Keratinocyte (primary cell): Measurements from ENCODE around the gene C1R. TPM values are rescaled to one million over a fixed set of nuclear protein-coding genes. Genes with fewer than 3 reads are reported as not detected.

Source experiments
- DNase-seq: peaks from one replicate; pipeline ENCODE4 v3.0.0-alpha.2; 2011; ENCODE audit warnings: low read depth, missing footprints, low spot score
- FAIRE-seq: peaks from 2 replicates; lab custom pipeline; 2011; peaks lifted over from hg19 to GRCh38; lab: Jason Lieb, UNC
- H2AFZ ChIP-seq: 2 replicates; pipeline ENCODE4 v1.6.0; 2012; ENCODE audit warnings: low read length, control low read depth, inconsistent platforms; ENCODE audit not compliant: control insufficient read depth
- H3K27ac ChIP-seq: 2 replicates; pipeline ENCODE4 v1.5.1; 2011; ENCODE audit warnings: low read length; ENCODE audit not compliant: control insufficient read depth, insufficient read depth
- H3K27me3 ChIP-seq: 3 replicates; pipeline ENCODE4 v1.6.0; 2011; ENCODE audit warnings: low read length; ENCODE audit not compliant: control insufficient read depth, insufficient read depth; ENCODE audit errors: extremely low read depth
- H3K36me3 ChIP-seq, 2 experiments: 2 replicates in 1 of 2; 3 replicates in 1 of 2; pipeline ENCODE4 v1.5.1; 2011; ENCODE audit warnings: low read length in 2 of 2, mild to moderate bottlenecking in 1 of 2; ENCODE audit not compliant: control insufficient read depth in 2 of 2, insufficient read depth in 2 of 2; ENCODE audit errors: extremely low read depth in 1 of 2
- H3K4me1 ChIP-seq: 3 replicates; pipeline ENCODE4 v1.5.1; 2011; ENCODE audit warnings: low read length; ENCODE audit not compliant: control insufficient read depth, insufficient read depth; ENCODE audit errors: extremely low read depth
- H3K4me2 ChIP-seq: 3 replicates; pipeline ENCODE4 v1.6.0; 2011; ENCODE audit warnings: low read depth, low read length; ENCODE audit not compliant: control insufficient read depth, insufficient read depth; ENCODE audit errors: extremely low read depth
- H3K4me3 ChIP-seq, 3 experiments: fragments of 200-600 bp in 1 of 3; sonication (generic) in 1 of 3; 2 replicates in 2 of 3; 3 replicates in 1 of 3; pipeline ENCODE4 v1.5.1; 2011 to 2016; ENCODE audit warnings: low read length in 3 of 3, mild to moderate bottlenecking in 3 of 3, control low read depth in 2 of 3, inconsistent platforms in 1 of 3, low read depth in 1 of 3, mixed read lengths in 1 of 3, mixed run types in 1 of 3, moderate library complexity in 1 of 3; ENCODE audit not compliant: control insufficient read depth in 2 of 3, insufficient read depth in 2 of 3; ENCODE audit errors: extremely low read depth in 1 of 3
- H3K79me2 ChIP-seq: 2 replicates; pipeline ENCODE4 v1.6.0; 2012; ENCODE audit warnings: low read length; ENCODE audit not compliant: control insufficient read depth, insufficient read depth
- H3K9ac ChIP-seq: 3 replicates; pipeline ENCODE4 v1.6.0; 2011; ENCODE audit warnings: low read length; ENCODE audit not compliant: control insufficient read depth, insufficient read depth; ENCODE audit errors: extremely low read depth
- H3K9me1 ChIP-seq: 3 replicates; pipeline ENCODE4 v1.6.0; 2011; ENCODE audit warnings: low read length; ENCODE audit not compliant: control insufficient read depth, insufficient read depth; ENCODE audit errors: extremely low read depth
- H3K9me3 ChIP-seq: 2 replicates; pipeline ENCODE4 v1.5.1; 2012; ENCODE audit warnings: low read depth, low read length; ENCODE audit not compliant: control insufficient read depth
- H4K20me1 ChIP-seq: 3 replicates; pipeline ENCODE4 v1.6.0; 2011; ENCODE audit warnings: low read length; ENCODE audit not compliant: control insufficient read depth, insufficient read depth; ENCODE audit errors: extremely low read depth
- EZH2 ChIP-seq: IDR thresholded peaks from one replicate; pipeline ENCODE4 v1.6.1; 2012; ENCODE audit warnings: inconsistent platforms, mild to moderate bottlenecking, low read length, moderate library complexity
- dilution Hi-C: fragments of 300-500 bp; cut with MboI; formaldehyde crosslinking; loops from one replicate; pipeline ENCODE4 v1.7.0; 2020; ENCODE audit warnings: low sequenced_read_pairs; ENCODE audit not compliant: extremely low pct_ligation_motif_present
- polyA plus RNA-seq, 5 experiments: library from polyadenylated mRNA; depleted of rRNA in 3 of 5; stranded (reverse) in 3 of 5; stranded (forward) in 1 of 5; unstranded in 1 of 5; fragments of >200 nt; gene quantifications; 1 replicate in 1 of 5; 2 replicates in 3 of 5; 3 replicates in 1 of 5; pipeline versions ENCODE4 v1.2.1 to v1.2.3, GENCODE V29; 2011 to 2012; ENCODE audit warnings: missing spikeins in 2 of 5, low read depth in 1 of 5, low replicate concordance in 1 of 5
- TF ChIP-seq, protein P1 (sequence below), 3 experiments: IDR thresholded peaks in 1 of 3; conservative IDR thresholded peaks in 1 of 3; optimal IDR thresholded peaks in 1 of 3; 2 replicates in 2 of 3; 3 replicates in 1 of 3; pipeline versions ENCODE3 to v1.5.1; 2011; ENCODE audit warnings: low read length in 3 of 3, mild to moderate bottlenecking in 3 of 3, moderate library complexity in 2 of 3, control low read depth in 1 of 3, inconsistent platforms in 1 of 3; ENCODE audit not compliant: insufficient read depth in 2 of 3; ENCODE audit errors: extremely low read depth in 1 of 3

Gene C1R
- polyA plus RNA-seq, 1 donor (not counting 4 experiments of a cell fraction or from before 2014, with no cell fraction given): 2.8 TPM

DNA sequence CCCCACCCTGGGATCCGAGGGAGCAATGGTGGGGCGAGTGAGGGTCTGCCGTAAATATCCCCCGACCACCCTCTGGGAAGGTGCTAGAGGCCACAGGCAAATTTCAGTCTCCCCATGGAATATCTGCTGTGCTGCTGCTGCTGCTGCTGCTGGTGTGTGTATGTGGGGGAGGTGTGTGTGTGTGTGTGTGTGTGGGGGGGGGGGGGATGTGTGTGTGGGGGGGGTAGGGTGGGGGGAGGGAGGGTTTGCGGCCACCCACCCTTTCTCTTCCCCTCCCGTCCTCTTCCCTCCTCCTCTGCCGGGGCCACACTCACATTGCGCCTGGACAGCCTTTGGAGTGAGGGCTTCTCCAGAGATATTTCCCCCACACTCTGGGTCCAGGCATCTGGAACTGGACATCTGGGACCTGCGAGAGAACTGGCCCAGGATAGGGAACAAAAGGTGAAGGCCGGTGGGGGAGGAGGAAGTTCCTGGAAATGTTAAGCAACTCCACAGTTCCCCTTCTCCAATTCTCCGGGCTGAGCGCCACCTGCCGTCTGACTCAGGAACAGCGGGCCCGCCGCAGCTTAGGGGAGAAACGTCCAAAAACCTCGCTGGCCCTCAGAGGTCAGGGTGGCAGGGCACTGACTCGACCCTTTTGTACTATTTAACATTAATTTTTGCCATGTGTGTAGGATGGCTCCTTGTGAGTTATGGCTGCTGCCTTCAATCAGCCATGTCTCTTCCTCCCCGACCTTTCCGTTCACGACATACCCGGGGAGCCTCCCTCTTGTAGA, 16.7 kb upstream of the C1R start, which contains the start of gene C1RL:
Gene C1RL, minus strand, starts transcription at position 419 of the 776 bp plus-strand sequence. Its CDS starts 34 bp downstream, at position 385.
- peak within 1 kb of the TSS; percentile 95 for H3K27ac ChIP-seq
- H3K9me3 ChIP-seq: no peaks in the 10 kb centered on the region
- peak; percentile 85 for FAIRE-seq
- H3K9ac ChIP-seq: peak within 1 kb of the TSS; percentile 98
- TF ChIP-seq EZH2: no peak
- TF ChIP-seq, protein P1, sequence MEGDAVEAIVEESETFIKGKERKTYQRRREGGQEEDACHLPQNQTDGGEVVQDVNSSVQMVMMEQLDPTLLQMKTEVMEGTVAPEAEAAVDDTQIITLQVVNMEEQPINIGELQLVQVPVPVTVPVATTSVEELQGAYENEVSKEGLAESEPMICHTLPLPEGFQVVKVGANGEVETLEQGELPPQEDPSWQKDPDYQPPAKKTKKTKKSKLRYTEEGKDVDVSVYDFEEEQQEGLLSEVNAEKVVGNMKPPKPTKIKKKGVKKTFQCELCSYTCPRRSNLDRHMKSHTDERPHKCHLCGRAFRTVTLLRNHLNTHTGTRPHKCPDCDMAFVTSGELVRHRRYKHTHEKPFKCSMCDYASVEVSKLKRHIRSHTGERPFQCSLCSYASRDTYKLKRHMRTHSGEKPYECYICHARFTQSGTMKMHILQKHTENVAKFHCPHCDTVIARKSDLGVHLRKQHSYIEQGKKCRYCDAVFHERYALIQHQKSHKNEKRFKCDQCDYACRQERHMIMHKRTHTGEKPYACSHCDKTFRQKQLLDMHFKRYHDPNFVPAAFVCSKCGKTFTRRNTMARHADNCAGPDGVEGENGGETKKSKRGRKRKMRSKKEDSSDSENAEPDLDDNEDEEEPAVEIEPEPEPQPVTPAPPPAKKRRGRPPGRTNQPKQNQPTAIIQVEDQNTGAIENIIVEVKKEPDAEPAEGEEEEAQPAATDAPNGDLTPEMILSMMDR (optimal IDR thresholded peaks at IDR 0.05 in 1 of 3, IDR thresholded peaks at IDR 0.05 in 1 of 3, conservative IDR thresholded peaks at IDR 0.05 in 1 of 3; ENCODE audit: extremely low read depth in 1 of 3, insufficient read depth in 2 of 3, low read length in 3 of 3): peak; percentile 92 to 98 (median 96)
- dilution Hi-C loops: no loop called here
- H2AFZ ChIP-seq: peak within 1 kb of the TSS; percentile 89
- no peaks in the 10 kb centered on the region for H3K27me3 ChIP-seq
- no peaks in the 10 kb centered on the region for H3K9me1 ChIP-seq
- peaks cover 34% of the 10 kb centered on the region for H3K79me2 ChIP-seq
- DNase-seq: peak; percentile 35
- peaks cover 3% of the 10 kb centered on the region for H4K20me1 ChIP-seq
- peak within 1 kb of the TSS; percentile 94 for H3K4me2 ChIP-seq
- peaks cover under 1 to 7% of the 10 kb centered on the region in 2 experiments for H3K36me3 ChIP-seq
- H3K4me1 ChIP-seq: peaks cover 6% of the 10 kb centered on the region
- H3K4me3 ChIP-seq: peak within 1 kb of the TSS; percentile 68 to 90 (median 90)

DNA sequence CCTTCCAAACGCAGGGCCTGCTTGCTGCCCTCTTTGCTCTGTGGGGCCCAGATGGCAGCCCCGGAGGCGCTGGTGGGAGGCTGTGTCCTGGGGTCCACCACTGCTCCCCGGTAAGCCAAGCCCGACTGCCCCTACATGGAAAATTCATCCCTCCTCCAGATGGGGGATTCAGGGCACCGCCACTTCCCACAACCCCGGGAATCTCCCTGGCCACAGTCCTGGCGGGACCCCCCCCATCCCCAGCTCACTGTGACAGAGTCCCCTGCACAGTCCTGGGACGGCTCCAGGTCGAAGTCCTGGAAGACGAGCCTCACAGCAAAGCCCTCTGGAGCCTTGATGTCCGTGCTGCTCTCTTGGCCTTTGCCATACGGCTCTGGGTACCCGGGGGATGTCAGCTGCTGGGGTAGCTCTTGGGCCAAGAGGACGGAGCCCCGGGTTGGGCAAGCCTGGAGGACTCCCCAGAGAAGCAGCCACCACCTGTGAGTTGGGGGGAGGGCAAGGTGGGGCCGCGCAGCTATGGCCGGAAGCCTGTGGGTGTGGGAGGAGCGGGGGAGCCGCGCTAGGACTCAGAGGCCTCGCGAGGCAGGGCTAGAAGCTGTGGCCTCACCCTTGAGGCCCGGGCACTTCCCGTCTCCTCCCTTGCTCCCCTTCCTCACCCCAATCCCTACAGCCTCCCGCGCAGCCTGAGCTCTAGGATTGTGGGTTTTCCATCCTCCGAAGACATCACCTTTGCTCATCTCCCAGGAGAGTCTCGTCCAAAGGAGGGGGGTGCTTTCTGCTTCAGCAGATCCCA, 16.0 kb upstream of the C1R start:
- Histone ChIP-seq H3K79me2 (peaks cover 34% of the 10 kb centered on the region), H3K9me3 (no peaks in the 10 kb centered on the region), H3K27ac (peak overlapping the region; percentile 95), H3K4me2 (peak overlapping the region; percentile 94), H3K36me3 (peaks cover 0 to 7% of the 10 kb centered on the region in 2 experiments), H3K27me3 (no peaks in the 10 kb centered on the region), H3K4me3 (peak overlapping the region; percentile 68 to 90 (median 90)), H3K4me1 (peaks cover 6% of the 10 kb centered on the region), H4K20me1 (peaks cover 3% of the 10 kb centered on the region), H3K9ac (peak overlapping the region; percentile 98), H2AFZ (peak overlapping the region; percentile 86), H3K9me1 (no peaks in the 10 kb centered on the region)
- dilution Hi-C loops: no loop called here
- DNase-seq (peak; percentile 53), FAIRE-seq (peak; percentile 53)
- TF ChIP-seq EZH2: no peak
- TF ChIP-seq, protein P1 (optimal IDR thresholded peaks at IDR 0.05 in 1 of 3, IDR thresholded peaks at IDR 0.05 in 1 of 3, conservative IDR thresholded peaks at IDR 0.05 in 1 of 3; ENCODE audit: extremely low read depth in 1 of 3, insufficient read depth in 2 of 3, low read length in 3 of 3): no peak
